GM12891 (cell line): Measurements from ENCODE around the gene CD68.

Source experiments
- PAX5 ChIP-seq: IDR thresholded peaks from 2 replicates; pipeline ENCODE4 v1.6.1; 2011; ENCODE audit warnings: low read length, moderate library complexity, mild to moderate bottlenecking; ENCODE audit not compliant: insufficient read depth, severe bottlenecking
- POLR2A ChIP-seq: IDR thresholded peaks from 2 replicates; pipeline ENCODE4 v1.6.1; 2011; ENCODE audit warnings: low read depth, low read length, control low read depth
- POLR2AphosphoS5 ChIP-seq: IDR thresholded peaks from 2 replicates; pipeline ENCODE4 v1.6.1; 2011; ENCODE audit warnings: low read depth, low read length, control low read depth
- SPI1 ChIP-seq: IDR thresholded peaks from 2 replicates; pipeline ENCODE4 v1.6.1; 2011; ENCODE audit warnings: low read depth, low read length, control low read depth
- TAF1 ChIP-seq: IDR thresholded peaks from 2 replicates; pipeline ENCODE4 v1.6.1; 2011; ENCODE audit warnings: low read depth, low read length, control low read depth

GRCh38 chr17:7618608-7619007 lies 39.2 kb downstream of the CD68 start:
- TF ChIP-seq POLR2A (no peak), POLR2AphosphoS5 (no peak), SPI1 (no peak), TAF1 (no peak), PAX5 (no peak)
